H1 (cell line): ENCODE data around the gene SNX3. TPM values are rescaled to one million over a fixed set of nuclear protein-coding genes. Genes with fewer than 3 reads are reported as not detected.

Source experiments
- CTCF ChIA-PET: fragments of 300-600 bp; sonication (Branson Sonifier 250); formaldehyde crosslinking; loops from one replicate; lab custom pipeline; 2021; ENCODE audit not compliant: partially characterized antibody; lab: Charles Lee
- POLR2A ChIA-PET: fragments of 300-600 bp; sonication (Branson Sonifier 250); formaldehyde crosslinking; loops from one replicate; lab custom pipeline; 2021; ENCODE audit warnings: inconsistent platforms; ENCODE audit not compliant: partially characterized antibody; lab: Charles Lee
- DNase-seq, 2 experiments: peaks; one replicate each; pipeline versions ENCODE4 v3.0.0 to v3.0.0-alpha.2; 2010 to 2022; ENCODE audit warnings: low spot score in 2 of 2, low read depth in 1 of 2, mixed read lengths in 1 of 2
- FAIRE-seq: peaks from 2 replicates; lab custom pipeline; 2011; peaks lifted over from hg19 to GRCh38; lab: Jason Lieb, UNC
- H2AFZ ChIP-seq: 2 replicates; pipeline ENCODE4 v1.8.1; 2012; ENCODE audit warnings: low read length, inconsistent platforms
- H2AK5ac ChIP-seq: 2 replicates; pipeline ENCODE4 v1.6.1; 2013; ENCODE audit warnings: low read depth, low read length
- H2BK120ac ChIP-seq: replicated peaks from 2 replicates; pipeline ENCODE3; 2013; ENCODE audit warnings: low read depth, low read length, inconsistent platforms
- H2BK12ac ChIP-seq: 2 replicates; pipeline ENCODE4 v1.6.1; 2013; ENCODE audit warnings: low read depth, low read length
- H2BK15ac ChIP-seq: 2 replicates; pipeline ENCODE4 v1.6.1; 2013; ENCODE audit warnings: low read length
- H2BK20ac ChIP-seq: 2 replicates; pipeline ENCODE4 v1.6.1; 2013; ENCODE audit warnings: low read length
- H2BK5ac ChIP-seq: 2 replicates; pipeline ENCODE4 v1.6.1; 2013; ENCODE audit warnings: low read depth, low read length
- H3K14ac ChIP-seq: 2 replicates; pipeline ENCODE4 v1.6.1; 2013; ENCODE audit warnings: inconsistent platforms; ENCODE audit not compliant: insufficient read length
- H3K18ac ChIP-seq: 2 replicates; pipeline ENCODE4 v1.6.1; 2013; ENCODE audit warnings: low read length; ENCODE audit errors: extremely low read depth
- H3K23ac ChIP-seq: 2 replicates; pipeline ENCODE4 v1.6.1; 2013; ENCODE audit warnings: inconsistent platforms; ENCODE audit not compliant: insufficient read length
- H3K23me2 ChIP-seq: 2 replicates; pipeline ENCODE4 v1.6.1; 2013; ENCODE audit warnings: low read depth, low read length
- H3K27ac ChIP-seq: 2 replicates; pipeline ENCODE4 v1.6.1; 2011; ENCODE audit warnings: low read depth, low read length, inconsistent platforms
- H3K27me3 ChIP-seq, 4 experiments: replicated peaks in 1 of 4; 1 replicate in 1 of 4; 2 replicates in 3 of 4; pipeline versions ENCODE4 v1.6.1 to v1.8.1; 2011 to 2013; ENCODE audit warnings: low read length in 3 of 4, mild to moderate bottlenecking in 3 of 4, inconsistent platforms in 2 of 4, mixed read lengths in 2 of 4, moderate library complexity in 1 of 4; ENCODE audit not compliant: control insufficient read depth in 3 of 4, insufficient read depth in 3 of 4; ENCODE audit errors: extremely low read depth in 1 of 4
- H3K36me3 ChIP-seq, 4 experiments: 2 replicates each; pipeline versions ENCODE4 v1.6.1 to v1.8.1; 2011 to 2013; ENCODE audit warnings: mild to moderate bottlenecking in 4 of 4, low read length in 3 of 4, moderate library complexity in 2 of 4, control low read depth in 1 of 4, inconsistent platforms in 1 of 4; ENCODE audit not compliant: insufficient read depth in 4 of 4, control insufficient read depth in 2 of 4
- H3K4ac ChIP-seq: replicated peaks from 2 replicates; pipeline ENCODE3; 2013; ENCODE audit warnings: low read length, low read depth, mixed read lengths, inconsistent platforms; ENCODE audit not compliant: insufficient read length
- H3K4me1 ChIP-seq, 4 experiments: replicated peaks in 1 of 4; 1 replicate in 1 of 4; 2 replicates in 3 of 4; pipeline versions ENCODE4 v1.6.1 to v1.8.1; 2011 to 2013; ENCODE audit warnings: low read length in 3 of 4, inconsistent platforms in 2 of 4, mixed read lengths in 1 of 4; ENCODE audit not compliant: insufficient read depth in 4 of 4, control insufficient read depth in 3 of 4
- H3K4me2 ChIP-seq, 2 experiments: 2 replicates each; pipeline versions ENCODE4 v1.6.1 to v1.8.1; 2011 to 2013; ENCODE audit warnings: low read depth in 2 of 2, low read length in 2 of 2, control low read depth in 1 of 2, inconsistent platforms in 1 of 2, mild to moderate bottlenecking in 1 of 2; ENCODE audit not compliant: insufficient read depth in 1 of 2
- H3K4me3 ChIP-seq, 4 experiments: fragments of 200-600, 300-600 bp in 1 of 4; sonication (generic), shearing (Covaris generic), sonication (Bioruptor Twin) in 1 of 4; 2 replicates each; pipeline versions ENCODE4 v1.5.1 to v1.8.1; 2011 to 2016; ENCODE audit warnings: low read length in 4 of 4, low read depth in 3 of 4, control low read depth in 2 of 4, inconsistent platforms in 2 of 4, mild to moderate bottlenecking in 2 of 4, mixed read lengths in 1 of 4, moderate library complexity in 1 of 4; ENCODE audit not compliant: insufficient read depth in 2 of 4; ENCODE audit errors: extremely low read depth in 1 of 4
- H3K56ac ChIP-seq: replicated peaks from 2 replicates; pipeline ENCODE3; 2013; ENCODE audit warnings: low read depth, mild to moderate bottlenecking, mixed read lengths, low read length, inconsistent platforms; ENCODE audit not compliant: insufficient read length
- H3K79me1 ChIP-seq: 2 replicates; pipeline ENCODE4 v1.6.1; 2013; ENCODE audit warnings: low read depth, low read length, control low read depth
- H3K79me2 ChIP-seq, 2 experiments: 2 replicates each; pipeline versions ENCODE4 v1.6.1 to v1.8.1; 2012 to 2013; ENCODE audit warnings: low read length in 2 of 2, mild to moderate bottlenecking in 2 of 2, inconsistent platforms in 1 of 2; ENCODE audit not compliant: insufficient read depth in 2 of 2, control insufficient read depth in 1 of 2
- H3K9ac ChIP-seq, 4 experiments: replicated peaks in 1 of 4; 1 replicate in 1 of 4; 2 replicates in 3 of 4; pipeline versions ENCODE4 v1.6.1 to v1.8.1; 2011 to 2013; ENCODE audit warnings: low read depth in 3 of 4, low read length in 3 of 4, control low read depth in 2 of 4, mild to moderate bottlenecking in 2 of 4, moderate library complexity in 2 of 4, inconsistent platforms in 1 of 4; ENCODE audit errors: extremely low read depth in 1 of 4
- H3K9me3 ChIP-seq, 2 experiments: 2 replicates each; pipeline versions ENCODE4 v1.6.1 to v1.8.1; 2012 to 2013; ENCODE audit warnings: mild to moderate bottlenecking in 2 of 2, moderate library complexity in 2 of 2, control low read depth in 1 of 2, inconsistent platforms in 1 of 2, low read depth in 1 of 2, low read length in 1 of 2, mixed read lengths in 1 of 2; ENCODE audit not compliant: insufficient read depth in 2 of 2
- H4K20me1 ChIP-seq, 2 experiments: replicated peaks in 1 of 2; 2 replicates each; pipeline versions ENCODE3 to v1.8.1; 2011 to 2013; ENCODE audit warnings: inconsistent platforms in 2 of 2, low read length in 2 of 2, mild to moderate bottlenecking in 1 of 2; ENCODE audit not compliant: insufficient read depth in 2 of 2, control insufficient read depth in 1 of 2
- H4K5ac ChIP-seq: 2 replicates; pipeline ENCODE4 v1.6.1; 2013; ENCODE audit warnings: low read length, low read depth, mixed read lengths, inconsistent platforms; ENCODE audit not compliant: insufficient read length
- H4K8ac ChIP-seq: 2 replicates; pipeline ENCODE4 v1.8.0; 2013; ENCODE audit warnings: mild to moderate bottlenecking, moderate library complexity, low read length, inconsistent platforms; ENCODE audit not compliant: insufficient read depth; ENCODE audit errors: extremely low read depth
- H4K91ac ChIP-seq: replicated peaks from 2 replicates; pipeline ENCODE3; 2013; ENCODE audit warnings: low read length, mixed read lengths, inconsistent platforms; ENCODE audit not compliant: insufficient read length
- BACH1 ChIP-seq: IDR thresholded peaks from 2 replicates; pipeline ENCODE4 v1.6.1; 2012; ENCODE audit warnings: low read length, improper control_type of control experiment
- FOSL1 ChIP-seq: IDR thresholded peaks from 2 replicates; pipeline ENCODE4 v1.6.1; 2011; ENCODE audit warnings: mild to moderate bottlenecking, low read depth, low read length, moderate library complexity; ENCODE audit not compliant: insufficient read depth
- MAFK ChIP-seq: IDR thresholded peaks from 2 replicates; pipeline ENCODE4 v1.6.1; 2012; ENCODE audit warnings: low read depth, mild to moderate bottlenecking, improper control_type of control experiment, low read length
- WGBS, 2 experiments: shearing (Covaris generic) in 1 of 2; methylation state at CpG; one replicate each; pipeline versions ENCODE4 v1.1.6 to v1.1.7; 2013 to 2015; ENCODE audit warnings: low lambda C conversion rate in 2 of 2, mixed read lengths in 2 of 2, inconsistent platforms in 1 of 2, low coverage in 1 of 2, missing lambda C conversion rate in 1 of 2; ENCODE audit not compliant: insufficient replicate concordance in 2 of 2, insufficient coverage in 1 of 2, insufficient read length in 1 of 2; ENCODE audit errors: extremely low coverage in 1 of 2, missing lambda C conversion rate in 1 of 2; 5-methylcytosine and 5-hydroxymethylcytosine counted together
- polyA plus RNA-seq, 7 experiments: library from polyadenylated mRNA; depleted of rRNA in 3 of 7; stranded (reverse) in 5 of 7; unstranded in 2 of 7; fragments of >200 nt in 5 of 7; fragments of 200-250 nt in 2 of 7; gene quantifications; 1 replicate in 5 of 7; 2 replicates in 1 of 7; 4 replicates in 1 of 7; pipeline versions ENCODE4 v1.2.1 to v1.2.3, GENCODE V29; 2011 to 2013; ENCODE audit warnings: missing spikeins in 2 of 7, mixed read lengths in 2 of 7
- total RNA-seq: library from RNA; stranded (reverse); fragmentation: NEBNext Ultra II Directional; extraction: Animal tissue kit (Norgen Biotek cat#: 25700); gene quantifications from 2 replicates; pipeline ENCODE4 v1.2.1, GENCODE V29; 2021

The SNX3 gene
- total and polyA plus RNA-seq, 2 of the 8 experiments (the other 6 are each of a cell fraction or from before 2014, with no cell fraction given), result 72.5 to 150 TPM

DNA sequence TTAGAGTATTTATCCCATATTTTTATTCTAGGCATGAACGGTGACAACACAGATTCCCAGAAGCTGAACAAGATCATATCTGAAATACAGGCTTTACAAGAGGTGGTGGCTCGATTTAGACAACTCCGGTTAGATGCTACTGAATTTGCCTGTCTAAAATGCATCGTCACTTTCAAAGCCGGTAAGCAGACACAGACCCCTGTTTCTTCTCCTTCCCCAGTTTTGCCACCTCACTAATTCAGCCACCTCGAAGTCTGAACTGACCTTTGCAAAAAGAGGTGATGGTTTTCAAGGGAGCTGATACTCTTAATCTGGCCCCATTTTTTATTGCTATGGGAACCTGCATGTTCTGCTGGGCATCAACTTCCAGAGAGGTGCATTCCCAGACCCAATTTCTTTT lies 80.1 kb downstream of the SNX3 start:
- H2BK120ac ChIP-seq, result no peak overlapping the region
- peak overlapping the region; percentile 78 for H2BK12ac ChIP-seq
- H4K20me1 ChIP-seq, result peaks cover 5 to 10% of the 10 kb centered on the region in 2 experiments
- no peak overlapping the region for H4K8ac ChIP-seq
- peak overlapping the region; percentile 78; the same call in 1 of the 2 replicates for H3K18ac ChIP-seq
- no peaks in the 10 kb centered on the region for H3K79me2 ChIP-seq
- TF ChIP-seq BACH1 (peak; percentile 52; the same call in 1 of the 2 replicates), MAFK (0 out of 2 replicates have a peak, but pooled peaks have one; percentile 17), FOSL1 (no peak)
- TF ChIP-seq, all 59 proteins: peak for 2
- Histone ChIP-seq H3K27me3 (peaks cover 25 to 34% (median 31%) of the 10 kb centered on the region in 4 experiments), H3K4me2 (no peak overlapping the region), H3K36me3 (no peaks in the 10 kb centered on the region), H3K23me2 (peaks cover 5% of the 10 kb centered on the region; the same call in 1 of the 2 replicates), H3K4ac (peak overlapping the region; percentile 65), H4K91ac (no peak overlapping the region), H3K9me3 (no peaks in the 10 kb centered on the region), H4K5ac (no peak overlapping the region), H3K4me1 (peaks cover 0 to 13% (median 9%) of the 10 kb centered on the region in 4 experiments; a peak in 6 of 7 replicates), H3K23ac (no peak overlapping the region), H3K4me3 (no peak overlapping the region), H2BK15ac (no peak overlapping the region), H3K14ac (no peak overlapping the region), H3K9ac (no peak overlapping the region), H2AFZ (no peak overlapping the region), H3K79me1 (no peaks in the 10 kb centered on the region), H3K56ac (no peak overlapping the region), H2AK5ac (no peak overlapping the region), H2BK20ac (no peak overlapping the region), H2BK5ac (no peak overlapping the region), H3K27ac (no peak overlapping the region)
- ChIA-PET POLR2A (interaction anchor here (0.7 kb wide), 2 partner anchors 105 to 110 kb away, joined by 3 to 4 read pairs; no protein-coding TSS in a partner anchor), CTCF (interaction anchor here (2.8 kb wide), 1 partner anchor 311 kb away, joined by 15 read pairs; no protein-coding TSS in a partner anchor)
- FAIRE-seq (no peak), DNase-seq (no peak)
- 68% methylated on average over 6 of the region's 6 CpGs; no CpG with 5 or more reads in 1 of the 2 experiments for WGBS, 2 experiments
